K562 (cell line): ENCODE measurements around the gene SYVN1. TPM values are rescaled to one million over a fixed set of nuclear protein-coding genes. Genes with fewer than 3 reads are reported as not detected.
A peak's percentile ranks its signal among the peaks of the same experiment; 100 is the strongest.

Source experiments
- ARID1B ChIP-seq: fragments of 450-650 bp; IDR thresholded peaks from 2 replicates; pipeline ENCODE4 v1.6.1; 2016; ENCODE audit warnings: antibody characterized with exemption, mild to moderate bottlenecking, inconsistent platforms
- ATF1 ChIP-seq, 2 experiments: fragments of 450-650 bp in 1 of 2; IDR thresholded peaks; 2 replicates each; pipeline ENCODE4 v1.6.1; 2016; ENCODE audit warnings: missing compliant biosample characterization in 1 of 2, missing genetic modification characterization in 1 of 2
- E2F1 ChIP-seq: sonication (generic); formaldehyde crosslinking; IDR thresholded peaks from 2 replicates; pipeline ENCODE4 v1.8.1; 2023; ENCODE audit warnings: mild to moderate bottlenecking, missing genetic modification reagents, moderate library complexity
- ELF1 ChIP-seq: fragments of 200-800 bp; sonication (Bioruptor generic); IDR thresholded peaks from 2 replicates; pipeline ENCODE4 v1.6.1; 2016; ENCODE audit warnings: missing genetic modification characterization, missing compliant biosample characterization
- KAT8 ChIP-seq: fragments of 450-650 bp; IDR thresholded peaks from 2 replicates; pipeline ENCODE4 v1.6.1; 2016; ENCODE audit warnings: low read depth, mild to moderate bottlenecking
- TFAP4 ChIP-seq: sonication (generic); formaldehyde crosslinking; IDR thresholded peaks from 2 replicates; pipeline ENCODE4 v1.8.0; 2022; ENCODE audit warnings: missing genetic modification reagents, mild to moderate bottlenecking, moderate library complexity, borderline replicate concordance
- ZBTB2 ChIP-seq: fragments of 450-650 bp; IDR thresholded peaks from 2 replicates; pipeline ENCODE4 v1.6.1; 2016; ENCODE audit warnings: antibody characterized with exemption
- polyA plus RNA-seq, 8 experiments: library from polyadenylated mRNA; depleted of rRNA in 4 of 8; stranded (reverse) in 5 of 8; unstranded in 3 of 8; fragments of >200 nt; fragmentation: Nextera tagmentation in 2 of 8; fragmentation: Illumina TruSeq in 1 of 8; extraction: Ambion mirVana in 2 of 8; extraction: Trizol in 1 of 8; gene quantifications; 2 replicates each; pipeline versions ENCODE4 v1.2.1 to v1.2.3, GENCODE V29; 2011 to 2014; ENCODE audit warnings: inconsistent platforms in 1 of 8, missing spikeins in 1 of 8
- total RNA-seq, 7 experiments: library from RNA; depleted of rRNA in 6 of 7; stranded (reverse); fragments of >200 nt in 6 of 7; fragmentation: Illumina TruSeq in 2 of 7; extraction: Trizol in 2 of 7; gene quantifications; 2 replicates each; pipeline versions ENCODE4 v1.2.1 to v1.2.3, GENCODE V29; 2011 to 2021; ENCODE audit warnings: low replicate concordance in 1 of 7
- TF ChIP-seq, protein P1 (sequence below): fragments of 450-650 bp; formaldehyde crosslinking; IDR thresholded peaks from 2 replicates; pipeline ENCODE4 v1.4.0; 2020; ENCODE audit warnings: mild to moderate bottlenecking, moderate library complexity

Gene SYVN1
- total and polyA plus RNA-seq, 9 of the 15 experiments (the other 6 are each of a cell fraction or from before 2014, with no cell fraction given), result 0.41 to 47.4 (median 9.9) TPM

DNA sequence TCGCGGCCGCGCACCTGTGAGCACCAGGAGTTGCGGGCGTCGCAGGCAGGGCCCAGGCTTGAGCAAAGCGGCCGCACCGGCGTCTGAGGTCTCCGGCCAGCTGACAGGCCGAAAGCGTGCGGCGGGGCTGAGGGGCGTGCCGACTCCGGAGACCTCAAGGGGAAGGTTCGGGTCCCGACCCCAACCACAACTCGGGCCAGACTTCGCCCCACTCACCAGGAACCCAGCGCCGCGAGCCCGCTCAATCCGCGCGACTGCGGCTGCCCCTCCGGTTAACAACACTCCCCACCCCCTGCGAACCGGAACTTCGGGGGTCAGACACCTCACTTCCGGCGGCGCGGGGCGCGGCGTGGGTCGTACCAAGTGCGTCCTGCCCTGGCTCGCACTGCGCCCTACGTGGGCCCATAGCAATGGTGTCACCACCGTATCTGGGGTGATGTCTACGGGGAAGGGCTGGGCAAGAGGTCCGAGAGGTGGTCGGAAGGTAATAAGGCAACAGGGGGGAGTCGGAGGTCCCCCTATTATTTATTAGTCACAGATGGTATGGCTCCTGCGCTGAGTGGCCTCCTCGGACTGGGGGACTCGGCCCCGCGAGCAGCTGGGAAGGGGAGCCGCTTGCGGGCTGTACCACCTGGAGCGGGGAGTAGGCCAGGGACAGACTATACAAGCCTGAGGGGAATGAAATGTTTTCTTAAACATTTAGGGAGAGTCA is at the start of gene SYVN1 (continued):
- peak; percentile 53 for TF ChIP-seq E2F1 (CRISPR knock-in tag)
- TF ChIP-seq, protein P1, sequence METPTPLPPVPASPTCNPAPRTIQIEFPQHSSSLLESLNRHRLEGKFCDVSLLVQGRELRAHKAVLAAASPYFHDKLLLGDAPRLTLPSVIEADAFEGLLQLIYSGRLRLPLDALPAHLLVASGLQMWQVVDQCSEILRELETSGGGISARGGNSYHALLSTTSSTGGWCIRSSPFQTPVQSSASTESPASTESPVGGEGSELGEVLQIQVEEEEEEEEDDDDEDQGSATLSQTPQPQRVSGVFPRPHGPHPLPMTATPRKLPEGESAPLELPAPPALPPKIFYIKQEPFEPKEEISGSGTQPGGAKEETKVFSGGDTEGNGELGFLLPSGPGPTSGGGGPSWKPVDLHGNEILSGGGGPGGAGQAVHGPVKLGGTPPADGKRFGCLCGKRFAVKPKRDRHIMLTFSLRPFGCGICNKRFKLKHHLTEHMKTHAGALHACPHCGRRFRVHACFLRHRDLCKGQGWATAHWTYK (CRISPR knock-in tag), result peak; percentile 48
- TF ChIP-seq ARID1B, result peak; percentile 54; the same call in 1 of the 2 replicates
- TF ChIP-seq TFAP4 (CRISPR knock-in tag), result peak; percentile 94
- peak; percentile 68 for TF ChIP-seq ELF1
- no peak for TF ChIP-seq KAT8
- peak; percentile 79 for TF ChIP-seq ZBTB2
- TF ChIP-seq ATF1 (CRISPR knock-in tag; IDR thresholded peaks at IDR 0.05), result peak; percentile 3; the same call in 1 of the 2 replicates
- peak; percentile 95 for TF ChIP-seq ATF1 (tag; IDR thresholded peaks at IDR 0.05)
